SJCRH30 (cell line): ENCODE data around the gene ZPR1. TPM values are rescaled to one million over a fixed set of nuclear protein-coding genes. Genes with fewer than 3 reads are reported as not detected.
"Not testable (repeated sequence)": the region's sequence is repeated elsewhere in the genome, so short reads cannot be mapped to it uniquely, and the experiment has no call there.

Experiments used
- DNase-seq, 2 experiments: peaks; one replicate each; pipeline ENCODE4 v3.0.0-alpha.2; 2015 to 2020
- H3K27ac ChIP-seq: fragments of 250-450 bp; sonication (Bioruptor Pico); 2 replicates; pipeline ENCODE4 v1.5.1; 2020; ENCODE audit warnings: mild to moderate bottlenecking, moderate library complexity
- H3K27me3 ChIP-seq: fragments of 250-450 bp; sonication (Bioruptor Pico); 2 replicates; pipeline ENCODE4 v1.5.1; 2020; ENCODE audit warnings: mild to moderate bottlenecking, moderate library complexity
- H3K36me3 ChIP-seq: fragments of 250-450 bp; sonication (Bioruptor Pico); 2 replicates; pipeline ENCODE4 v1.5.1; 2020; ENCODE audit warnings: mild to moderate bottlenecking, moderate library complexity
- H3K4me1 ChIP-seq: fragments of 250-450 bp; sonication (Bioruptor Pico); 2 replicates; pipeline ENCODE4 v1.5.1; 2020; ENCODE audit warnings: mild to moderate bottlenecking, moderate library complexity
- H3K4me3 ChIP-seq: fragments of 250-450 bp; sonication (Bioruptor Pico); 2 replicates; pipeline ENCODE4 v1.5.1; 2020; ENCODE audit warnings: mild to moderate bottlenecking, moderate library complexity
- H3K9me3 ChIP-seq: fragments of 250-450 bp; sonication (Bioruptor Pico); replicated peaks from 2 replicates; pipeline ENCODE4 v1.5.1; 2020; ENCODE audit warnings: mild to moderate bottlenecking, moderate library complexity
- total RNA-seq: library from RNA; depleted of rRNA; stranded (reverse); fragments of >200 nt; shearing (Covaris generic); gene quantifications from 2 replicates; pipeline ENCODE4 v1.2.3, GENCODE V29; 2014

The ZPR1 gene
- total RNA-seq, 1 experiment from 2014 or later: 42.3 TPM

DNA sequence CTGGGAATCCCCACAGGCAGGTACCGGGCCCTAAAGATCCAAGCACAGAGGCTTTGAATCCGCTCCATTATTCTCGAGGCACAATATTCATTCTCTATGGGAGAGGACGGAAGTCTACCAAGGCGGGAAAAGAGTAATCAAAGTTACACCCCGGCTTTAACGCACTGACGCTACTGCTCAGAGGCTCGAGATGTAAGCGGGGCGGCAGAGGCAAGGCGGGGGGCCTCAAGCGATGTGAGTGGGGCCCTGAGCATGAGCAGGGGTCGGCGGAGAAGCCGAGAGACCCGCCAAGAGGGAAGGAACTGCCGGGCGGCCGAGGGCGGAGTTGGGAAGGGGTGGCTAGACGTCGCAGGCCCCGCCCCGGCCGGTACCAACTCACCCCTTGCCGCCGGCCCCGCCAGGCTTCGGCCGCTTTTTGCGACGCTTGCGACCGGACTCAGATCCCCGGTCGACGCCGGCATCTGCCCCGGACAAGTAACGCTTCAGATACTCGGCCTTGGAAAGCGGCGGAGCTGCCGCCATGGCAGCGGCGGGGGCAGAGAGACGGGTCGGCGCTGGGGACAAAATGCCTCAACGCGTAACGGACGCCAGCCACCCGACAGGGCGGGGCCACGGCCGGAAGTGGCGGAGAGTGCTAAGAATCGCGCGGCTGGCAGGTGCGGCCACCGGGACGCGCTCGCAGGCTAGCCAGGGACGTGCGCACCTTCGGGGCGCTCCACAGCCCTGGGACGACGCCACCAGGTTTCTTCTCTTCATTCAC, 15.2 kb downstream of the ZPR1 start, which contains the start of gene BUD13:
Gene BUD13, minus strand, starts transcription at position 545 of the 760 bp plus-strand sequence. Its CDS starts 23 bp downstream, at position 522.
- Histone ChIP-seq H3K9me3 (no peaks in the 10 kb centered on the region), H3K36me3 (peaks cover 5% of the 10 kb centered on the region; the same call in 1 of the 2 replicates), H3K4me3 (peak within 1 kb of the TSS; percentile 98), H3K27ac (peak within 1 kb of the TSS; percentile 91), H3K4me1 (peaks cover 3% of the 10 kb centered on the region; the same call in 1 of the 2 replicates), H3K27me3 (no peaks in the 10 kb centered on the region)
- DNase-seq: peak; percentile 79 to 81

GRCh38 chr11:116771935-116772334, 15.9 kb downstream of the ZPR1 start:
- peaks cover 3% of the 10 kb centered on the region; the same call in 1 of the 2 replicates for H3K4me1 ChIP-seq
- H3K27me3 ChIP-seq: no peaks in the 10 kb centered on the region
- no peaks in the 10 kb centered on the region for H3K9me3 ChIP-seq
- peak overlapping the region; percentile 98 for H3K4me3 ChIP-seq
- peak overlapping the region; percentile 91 for H3K27ac ChIP-seq
- H3K36me3 ChIP-seq: peaks cover 5% of the 10 kb centered on the region; the same call in 1 of the 2 replicates
- no peak for DNase-seq

DNA sequence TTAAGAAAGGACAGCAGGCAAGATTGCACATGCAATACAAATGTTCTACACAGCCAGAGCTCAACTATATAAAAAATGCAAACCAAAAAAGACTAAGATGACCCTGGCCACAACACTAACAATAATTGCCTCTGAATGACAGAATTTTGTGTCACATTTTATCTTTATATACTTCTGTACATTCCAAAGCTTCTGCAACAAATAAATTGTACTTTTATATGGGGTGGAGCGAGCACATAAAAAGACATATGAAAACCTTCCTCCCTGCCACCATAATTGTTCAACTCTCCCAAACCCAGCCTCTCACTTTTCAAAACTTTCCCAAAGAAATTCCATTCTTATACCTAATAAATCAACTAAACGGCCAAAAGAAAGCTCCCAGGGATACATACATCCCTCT, 25.7 kb downstream of the ZPR1 start:
- Histone ChIP-seq H3K4me1 (no peaks in the 10 kb centered on the region), H3K36me3 (peaks cover 37% of the 10 kb centered on the region), H3K27me3 (no peaks in the 10 kb centered on the region), H3K4me3 (no peak overlapping the region), H3K9me3 (no peaks in the 10 kb centered on the region), H3K27ac (no peak overlapping the region)
- no peak for DNase-seq

DNA sequence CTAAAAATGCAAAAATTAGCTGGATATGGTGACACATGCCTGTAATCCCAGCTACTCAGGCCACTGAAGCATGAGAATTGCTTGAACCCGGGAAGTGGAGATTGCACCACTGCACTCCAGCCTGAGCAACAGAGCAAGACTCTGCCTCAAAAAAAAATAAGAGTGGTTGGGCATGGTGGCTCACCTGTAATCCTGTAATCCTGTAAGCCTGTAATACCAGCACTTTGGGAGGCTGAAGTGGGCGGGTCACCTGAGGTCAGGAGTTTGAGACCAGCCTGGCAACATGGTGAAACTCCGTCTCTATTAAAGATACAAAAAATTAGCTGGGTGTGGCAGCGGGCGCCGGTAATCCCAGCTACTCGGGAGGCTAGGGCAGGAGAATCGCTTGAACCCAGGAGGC, 31.8 kb downstream of the ZPR1 start:
- not testable (repeated sequence) for DNase-seq, H3K4me3 ChIP-seq, H3K27me3 ChIP-seq, H3K9me3 ChIP-seq, H3K4me1 ChIP-seq, H3K27ac ChIP-seq
- peaks cover 23% of the 10 kb centered on the region for H3K36me3 ChIP-seq

- DNase-seq: no peak
- H3K27ac ChIP-seq: no peak overlapping the region
- peaks cover 15% of the 10 kb centered on the region for H3K36me3 ChIP-seq
- no peaks in the 10 kb centered on the region for H3K4me1 ChIP-seq
- H3K4me3 ChIP-seq: no peak overlapping the region
- H3K9me3 ChIP-seq: no peaks in the 10 kb centered on the region
- no peaks in the 10 kb centered on the region for H3K27me3 ChIP-seq
These were observed 37.6 kb downstream of the ZPR1 start for GRCh38 chr11:116750070-116750718.

DNA sequence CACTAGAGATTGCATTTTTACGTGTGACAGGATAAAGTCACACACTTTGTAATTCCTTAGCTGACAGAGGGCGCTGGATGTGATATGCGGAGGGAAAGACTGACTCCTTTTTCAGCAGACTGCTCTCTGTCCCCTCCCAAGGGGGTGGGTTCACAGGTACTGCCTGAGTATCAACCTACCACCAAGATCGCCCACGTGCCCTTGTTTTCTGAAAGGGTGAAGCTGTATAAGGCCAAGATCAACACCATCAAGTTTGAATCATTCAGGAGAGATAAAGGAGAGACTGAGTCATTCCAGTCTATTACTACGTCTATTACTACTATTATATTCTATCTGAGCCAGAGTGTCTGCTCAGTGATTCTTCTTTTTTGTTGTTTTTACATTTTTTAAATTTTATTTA, 45.7 kb downstream of the ZPR1 start:
- no peak for DNase-seq
- Histone ChIP-seq H3K4me3 (no peak overlapping the region), H3K27me3 (no peaks in the 10 kb centered on the region), H3K27ac (no peak overlapping the region), H3K9me3 (no peaks in the 10 kb centered on the region), H3K4me1 (no peaks in the 10 kb centered on the region), H3K36me3 (0 out of 2 replicates have a peak, but pooled peaks cover 4% of the 10 kb centered on the region)

GRCh38 chr11:116740741-116741140, 47.1 kb downstream of the ZPR1 start:
- Histone ChIP-seq H3K36me3 (0 out of 2 replicates have a peak, but pooled peaks cover 1% of the 10 kb centered on the region), H3K27me3 (no peaks in the 10 kb centered on the region), H3K4me3 (no peak overlapping the region), H3K27ac (no peak overlapping the region), H3K4me1 (no peaks in the 10 kb centered on the region), H3K9me3 (no peaks in the 10 kb centered on the region)
- no peak for DNase-seq

DNA sequence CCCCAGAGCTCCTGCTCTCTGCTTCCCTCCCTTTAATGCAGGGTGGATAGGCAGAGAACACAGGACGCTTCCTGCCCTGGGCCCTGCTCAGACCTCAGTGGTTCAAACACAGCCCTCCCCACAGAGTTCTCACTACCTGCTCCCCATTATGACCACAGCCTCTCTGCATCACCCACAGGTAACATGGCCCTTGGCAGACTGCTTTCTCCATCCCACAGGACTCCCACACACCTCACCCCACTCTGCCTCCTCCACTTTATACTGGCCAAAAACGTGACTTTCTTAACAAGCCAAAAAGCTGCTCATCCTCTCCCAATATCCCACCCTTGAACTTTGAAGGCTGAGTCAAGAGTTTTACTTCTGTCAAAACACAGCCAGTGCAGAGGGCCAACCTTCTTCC, 48.8 kb downstream of the ZPR1 start:
- no peak overlapping the region for H3K27ac ChIP-seq
- no peaks in the 10 kb centered on the region for H3K36me3 ChIP-seq
- H3K9me3 ChIP-seq: no peaks in the 10 kb centered on the region
- H3K4me3 ChIP-seq: no peak overlapping the region
- DNase-seq: no peak
- H3K4me1 ChIP-seq: no peaks in the 10 kb centered on the region
- H3K27me3 ChIP-seq: no peaks in the 10 kb centered on the region

DNA sequence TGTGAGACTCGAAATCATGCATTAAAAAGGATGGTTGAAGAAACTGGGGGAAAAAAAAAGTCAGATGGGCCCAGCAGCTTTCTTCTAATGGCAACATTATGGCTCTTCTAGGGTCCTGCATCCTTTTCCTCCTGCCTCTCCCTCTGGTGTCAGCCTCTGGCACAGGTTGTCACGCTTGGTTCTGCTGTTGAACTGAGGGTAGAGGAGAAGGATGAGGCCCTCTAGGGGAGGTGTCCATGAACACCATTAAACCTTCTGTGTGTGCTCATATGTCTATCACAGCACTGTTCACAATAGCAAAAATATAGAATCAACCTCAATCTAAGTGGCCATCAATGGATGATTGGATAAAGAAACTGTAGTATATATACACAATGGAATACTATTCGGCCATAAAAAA, 51.1 kb downstream of the ZPR1 start:
- Histone ChIP-seq H3K27me3 (no peaks in the 10 kb centered on the region), H3K4me3 (no peak overlapping the region), H3K9me3 (no peaks in the 10 kb centered on the region), H3K36me3 (no peaks in the 10 kb centered on the region), H3K4me1 (no peaks in the 10 kb centered on the region), H3K27ac (no peak overlapping the region)
- DNase-seq: no peak

- Histone ChIP-seq H3K27ac (no peak overlapping the region), H3K36me3 (no peaks in the 10 kb centered on the region), H3K4me1 (no peaks in the 10 kb centered on the region), H3K27me3 (no peaks in the 10 kb centered on the region), H3K4me3 (no peak overlapping the region), H3K9me3 (no peaks in the 10 kb centered on the region)
- no peak for DNase-seq
These were observed 53.8 kb downstream of the ZPR1 start for GRCh38 chr11:116733969-116734508.

DNA sequence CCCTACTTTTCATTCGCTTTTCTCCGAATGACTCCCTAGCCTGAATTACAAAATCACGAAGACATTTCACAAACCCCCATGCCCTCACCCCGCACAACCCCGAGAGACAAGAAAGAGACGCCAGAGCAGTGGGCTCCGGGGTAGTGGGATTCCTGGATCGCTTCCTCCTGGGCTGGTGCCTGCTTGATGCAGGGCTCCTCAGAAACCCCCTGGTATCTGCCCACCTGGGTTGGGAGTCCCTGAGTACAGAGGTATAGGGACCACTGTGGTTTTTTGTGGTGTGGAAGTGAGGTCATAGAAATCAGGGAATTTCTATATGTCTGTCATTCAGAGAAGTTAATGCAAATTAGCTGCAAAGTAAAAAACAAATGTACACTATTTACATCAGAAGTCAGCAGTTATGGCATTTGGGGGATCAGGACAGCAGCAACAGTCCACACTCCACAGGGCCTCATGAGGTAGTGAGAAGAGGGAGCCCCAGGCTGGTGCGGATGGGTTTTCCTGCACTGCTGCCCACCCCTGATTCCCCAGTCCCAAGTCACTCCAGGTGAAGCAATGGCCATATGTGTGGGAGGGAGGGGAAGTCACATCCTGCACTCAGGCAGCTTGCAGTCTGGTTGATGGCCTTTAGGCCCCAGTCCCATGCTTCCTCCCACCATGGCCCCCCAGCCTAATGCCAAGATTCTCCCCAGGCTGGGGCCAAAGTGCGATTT, 54.6 kb downstream of the ZPR1 start:
- Histone ChIP-seq H3K4me1 (no peaks in the 10 kb centered on the region), H3K9me3 (no peaks in the 10 kb centered on the region), H3K27ac (no peak overlapping the region), H3K36me3 (no peaks in the 10 kb centered on the region), H3K4me3 (no peak overlapping the region), H3K27me3 (no peaks in the 10 kb centered on the region)
- DNase-seq: no peak

DNA sequence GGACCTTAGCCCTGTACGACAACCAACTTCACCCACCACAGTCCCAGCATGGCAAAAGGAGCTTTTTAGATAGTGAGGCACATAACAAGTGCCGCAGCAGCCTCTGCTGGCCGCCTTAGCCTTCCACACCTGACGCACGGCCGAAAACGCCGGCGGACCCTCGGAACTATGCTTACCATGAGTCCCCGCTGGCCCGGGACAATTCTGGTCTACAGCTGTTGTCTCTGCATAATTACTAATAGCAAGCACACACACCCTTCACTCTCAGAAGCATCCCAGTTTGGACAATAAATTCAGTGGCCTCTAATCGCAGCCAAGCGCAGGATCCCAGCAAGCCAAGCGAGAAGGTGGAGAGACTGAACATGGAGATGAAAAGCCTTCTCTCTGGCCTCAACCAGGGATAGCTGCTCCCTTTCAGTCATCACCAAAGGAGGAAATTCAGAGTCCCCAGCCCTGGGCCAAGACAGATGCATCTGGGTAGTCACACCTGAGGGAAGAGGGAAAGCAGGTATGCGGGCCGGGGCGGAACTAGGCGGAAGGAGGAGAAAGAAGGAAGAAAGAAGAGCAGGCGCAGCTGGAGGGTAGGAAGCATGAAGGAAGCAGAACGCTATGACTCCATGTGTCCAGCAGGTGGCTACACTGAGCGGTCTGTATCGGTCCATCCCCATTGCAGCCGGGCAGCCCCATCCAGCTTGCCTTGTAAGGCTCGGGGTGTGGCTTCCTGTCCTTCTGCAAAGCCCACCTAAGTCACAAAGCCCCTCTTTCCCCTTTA, 55.4 kb downstream of the ZPR1 start:
- DNase-seq: peak; percentile 59 to 81
- Histone ChIP-seq H3K27me3 (no peaks in the 10 kb centered on the region), H3K4me3 (no peak overlapping the region), H3K9me3 (no peaks in the 10 kb centered on the region), H3K36me3 (no peaks in the 10 kb centered on the region), H3K4me1 (no peaks in the 10 kb centered on the region), H3K27ac (no peak overlapping the region)

DNA sequence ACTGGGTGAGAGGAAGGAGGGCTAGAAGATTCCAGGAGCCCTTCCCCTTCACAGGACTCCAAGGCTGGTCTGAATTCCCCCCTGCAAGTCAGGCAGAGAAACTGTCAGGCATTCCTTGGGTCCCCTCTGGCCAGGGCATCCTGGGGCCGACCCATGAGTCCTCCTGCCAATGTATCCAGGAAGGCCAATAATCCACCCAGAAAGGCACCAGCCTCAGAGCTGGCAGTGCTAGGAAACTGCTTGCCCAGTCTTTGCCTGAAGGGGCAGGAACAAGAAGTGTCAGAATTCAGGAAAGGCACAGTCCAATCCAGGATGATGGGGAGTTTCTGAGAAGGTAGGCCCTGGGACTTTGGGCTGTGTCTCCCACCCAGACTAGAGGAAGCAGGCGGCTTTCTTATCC, 56.0 kb downstream of the ZPR1 start:
- no peaks in the 10 kb centered on the region for H3K36me3 ChIP-seq
- no peak overlapping the region for H3K27ac ChIP-seq
- H3K4me1 ChIP-seq: no peaks in the 10 kb centered on the region
- no peaks in the 10 kb centered on the region for H3K9me3 ChIP-seq
- no peak overlapping the region for H3K4me3 ChIP-seq
- no peak for DNase-seq
- no peaks in the 10 kb centered on the region for H3K27me3 ChIP-seq

DNA sequence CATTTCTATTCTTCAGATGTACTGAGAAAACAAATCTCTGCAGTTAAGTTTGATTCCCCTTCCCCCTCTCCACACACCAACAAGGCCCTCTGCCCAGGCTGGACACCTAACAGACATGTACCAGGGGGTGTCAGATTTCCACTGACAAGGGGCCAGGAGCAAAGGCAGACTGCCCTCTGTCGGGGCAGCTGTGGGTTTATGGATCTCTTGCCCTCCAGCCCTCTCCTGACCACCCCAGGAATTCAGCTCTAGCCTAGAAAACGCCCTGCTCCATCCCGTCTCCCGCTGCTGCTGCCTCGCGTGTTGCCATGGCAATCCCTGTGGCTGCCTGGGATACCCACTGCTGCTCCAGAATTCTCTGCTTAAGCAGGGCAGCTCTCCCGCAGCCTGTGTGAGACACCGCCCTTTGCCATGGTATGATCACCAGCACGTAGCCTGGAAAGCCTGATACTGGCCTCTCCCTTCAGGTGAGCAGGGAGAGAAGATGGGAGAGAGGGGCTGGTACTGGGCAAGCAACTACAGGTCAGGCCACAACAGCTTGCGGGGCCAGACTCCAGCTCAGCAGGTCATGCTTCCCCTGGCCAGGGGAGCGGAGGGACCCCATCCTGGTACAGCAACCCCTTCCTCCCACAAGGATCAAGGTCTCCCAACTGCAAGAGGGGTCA, 56.6 kb downstream of the ZPR1 start:
- Histone ChIP-seq H3K4me1 (no peaks in the 10 kb centered on the region), H3K27ac (no peak overlapping the region), H3K9me3 (no peaks in the 10 kb centered on the region), H3K36me3 (no peaks in the 10 kb centered on the region), H3K4me3 (no peak overlapping the region), H3K27me3 (no peaks in the 10 kb centered on the region)
- DNase-seq: peak; percentile 43 to 47
